H1 (cell line): ENCODE measurements around the gene TFAP2A. TPM values are rescaled to one million over a fixed set of nuclear protein-coding genes. Genes with fewer than 3 reads are reported as not detected.

Source experiments
- CTCF ChIA-PET: fragments of 300-600 bp; sonication (Branson Sonifier 250); formaldehyde crosslinking; loops from one replicate; lab custom pipeline; 2021; ENCODE audit not compliant: partially characterized antibody; lab: Charles Lee
- POLR2A ChIA-PET: fragments of 300-600 bp; sonication (Branson Sonifier 250); formaldehyde crosslinking; loops from one replicate; lab custom pipeline; 2021; ENCODE audit warnings: inconsistent platforms; ENCODE audit not compliant: partially characterized antibody; lab: Charles Lee
- DNase-seq, 2 experiments: peaks; one replicate each; pipeline versions ENCODE4 v3.0.0 to v3.0.0-alpha.2; 2010 to 2022; ENCODE audit warnings: low spot score in 2 of 2, low read depth in 1 of 2, mixed read lengths in 1 of 2
- FAIRE-seq: peaks from 2 replicates; lab custom pipeline; 2011; peaks lifted over from hg19 to GRCh38; lab: Jason Lieb, UNC
- H2AFZ ChIP-seq: 2 replicates; pipeline ENCODE4 v1.8.1; 2012; ENCODE audit warnings: low read length, inconsistent platforms
- H2AK5ac ChIP-seq: 2 replicates; pipeline ENCODE4 v1.6.1; 2013; ENCODE audit warnings: low read depth, low read length
- H2BK120ac ChIP-seq: replicated peaks from 2 replicates; pipeline ENCODE3; 2013; ENCODE audit warnings: low read depth, low read length, inconsistent platforms
- H2BK12ac ChIP-seq: 2 replicates; pipeline ENCODE4 v1.6.1; 2013; ENCODE audit warnings: low read depth, low read length
- H2BK15ac ChIP-seq: 2 replicates; pipeline ENCODE4 v1.6.1; 2013; ENCODE audit warnings: low read length
- H2BK20ac ChIP-seq: 2 replicates; pipeline ENCODE4 v1.6.1; 2013; ENCODE audit warnings: low read length
- H2BK5ac ChIP-seq: 2 replicates; pipeline ENCODE4 v1.6.1; 2013; ENCODE audit warnings: low read depth, low read length
- H3K14ac ChIP-seq: 2 replicates; pipeline ENCODE4 v1.6.1; 2013; ENCODE audit warnings: inconsistent platforms; ENCODE audit not compliant: insufficient read length
- H3K18ac ChIP-seq: 2 replicates; pipeline ENCODE4 v1.6.1; 2013; ENCODE audit warnings: low read length; ENCODE audit errors: extremely low read depth
- H3K23ac ChIP-seq: 2 replicates; pipeline ENCODE4 v1.6.1; 2013; ENCODE audit warnings: inconsistent platforms; ENCODE audit not compliant: insufficient read length
- H3K23me2 ChIP-seq: 2 replicates; pipeline ENCODE4 v1.6.1; 2013; ENCODE audit warnings: low read depth, low read length
- H3K27ac ChIP-seq: 2 replicates; pipeline ENCODE4 v1.6.1; 2011; ENCODE audit warnings: low read depth, low read length, inconsistent platforms
- H3K27me3 ChIP-seq, 4 experiments: replicated peaks in 1 of 4; 1 replicate in 1 of 4; 2 replicates in 3 of 4; pipeline versions ENCODE4 v1.6.1 to v1.8.1; 2011 to 2013; ENCODE audit warnings: low read length in 3 of 4, mild to moderate bottlenecking in 3 of 4, inconsistent platforms in 2 of 4, mixed read lengths in 2 of 4, moderate library complexity in 1 of 4; ENCODE audit not compliant: control insufficient read depth in 3 of 4, insufficient read depth in 3 of 4; ENCODE audit errors: extremely low read depth in 1 of 4
- H3K36me3 ChIP-seq, 4 experiments: 2 replicates each; pipeline versions ENCODE4 v1.6.1 to v1.8.1; 2011 to 2013; ENCODE audit warnings: mild to moderate bottlenecking in 4 of 4, low read length in 3 of 4, moderate library complexity in 2 of 4, control low read depth in 1 of 4, inconsistent platforms in 1 of 4; ENCODE audit not compliant: insufficient read depth in 4 of 4, control insufficient read depth in 2 of 4
- H3K4ac ChIP-seq: replicated peaks from 2 replicates; pipeline ENCODE3; 2013; ENCODE audit warnings: low read length, low read depth, mixed read lengths, inconsistent platforms; ENCODE audit not compliant: insufficient read length
- H3K4me1 ChIP-seq, 4 experiments: replicated peaks in 1 of 4; 1 replicate in 1 of 4; 2 replicates in 3 of 4; pipeline versions ENCODE4 v1.6.1 to v1.8.1; 2011 to 2013; ENCODE audit warnings: low read length in 3 of 4, inconsistent platforms in 2 of 4, mixed read lengths in 1 of 4; ENCODE audit not compliant: insufficient read depth in 4 of 4, control insufficient read depth in 3 of 4
- H3K4me2 ChIP-seq, 2 experiments: 2 replicates each; pipeline versions ENCODE4 v1.6.1 to v1.8.1; 2011 to 2013; ENCODE audit warnings: low read depth in 2 of 2, low read length in 2 of 2, control low read depth in 1 of 2, inconsistent platforms in 1 of 2, mild to moderate bottlenecking in 1 of 2; ENCODE audit not compliant: insufficient read depth in 1 of 2
- H3K4me3 ChIP-seq, 4 experiments: fragments of 200-600, 300-600 bp in 1 of 4; sonication (generic), shearing (Covaris generic), sonication (Bioruptor Twin) in 1 of 4; 2 replicates each; pipeline versions ENCODE4 v1.5.1 to v1.8.1; 2011 to 2016; ENCODE audit warnings: low read length in 4 of 4, low read depth in 3 of 4, control low read depth in 2 of 4, inconsistent platforms in 2 of 4, mild to moderate bottlenecking in 2 of 4, mixed read lengths in 1 of 4, moderate library complexity in 1 of 4; ENCODE audit not compliant: insufficient read depth in 2 of 4; ENCODE audit errors: extremely low read depth in 1 of 4
- H3K56ac ChIP-seq: replicated peaks from 2 replicates; pipeline ENCODE3; 2013; ENCODE audit warnings: low read depth, mild to moderate bottlenecking, mixed read lengths, low read length, inconsistent platforms; ENCODE audit not compliant: insufficient read length
- H3K79me1 ChIP-seq: 2 replicates; pipeline ENCODE4 v1.6.1; 2013; ENCODE audit warnings: low read depth, low read length, control low read depth
- H3K79me2 ChIP-seq, 2 experiments: 2 replicates each; pipeline versions ENCODE4 v1.6.1 to v1.8.1; 2012 to 2013; ENCODE audit warnings: low read length in 2 of 2, mild to moderate bottlenecking in 2 of 2, inconsistent platforms in 1 of 2; ENCODE audit not compliant: insufficient read depth in 2 of 2, control insufficient read depth in 1 of 2
- H3K9ac ChIP-seq, 4 experiments: replicated peaks in 1 of 4; 1 replicate in 1 of 4; 2 replicates in 3 of 4; pipeline versions ENCODE4 v1.6.1 to v1.8.1; 2011 to 2013; ENCODE audit warnings: low read depth in 3 of 4, low read length in 3 of 4, control low read depth in 2 of 4, mild to moderate bottlenecking in 2 of 4, moderate library complexity in 2 of 4, inconsistent platforms in 1 of 4; ENCODE audit errors: extremely low read depth in 1 of 4
- H3K9me3 ChIP-seq, 2 experiments: 2 replicates each; pipeline versions ENCODE4 v1.6.1 to v1.8.1; 2012 to 2013; ENCODE audit warnings: mild to moderate bottlenecking in 2 of 2, moderate library complexity in 2 of 2, control low read depth in 1 of 2, inconsistent platforms in 1 of 2, low read depth in 1 of 2, low read length in 1 of 2, mixed read lengths in 1 of 2; ENCODE audit not compliant: insufficient read depth in 2 of 2
- H4K20me1 ChIP-seq, 2 experiments: replicated peaks in 1 of 2; 2 replicates each; pipeline versions ENCODE3 to v1.8.1; 2011 to 2013; ENCODE audit warnings: inconsistent platforms in 2 of 2, low read length in 2 of 2, mild to moderate bottlenecking in 1 of 2; ENCODE audit not compliant: insufficient read depth in 2 of 2, control insufficient read depth in 1 of 2
- H4K5ac ChIP-seq: 2 replicates; pipeline ENCODE4 v1.6.1; 2013; ENCODE audit warnings: low read length, low read depth, mixed read lengths, inconsistent platforms; ENCODE audit not compliant: insufficient read length
- H4K8ac ChIP-seq: 2 replicates; pipeline ENCODE4 v1.8.0; 2013; ENCODE audit warnings: mild to moderate bottlenecking, moderate library complexity, low read length, inconsistent platforms; ENCODE audit not compliant: insufficient read depth; ENCODE audit errors: extremely low read depth
- H4K91ac ChIP-seq: replicated peaks from 2 replicates; pipeline ENCODE3; 2013; ENCODE audit warnings: low read length, mixed read lengths, inconsistent platforms; ENCODE audit not compliant: insufficient read length
- TAF7 ChIP-seq: optimal IDR thresholded peaks from 2 replicates; pipeline ENCODE3; 2011; ENCODE audit warnings: low read depth, mild to moderate bottlenecking, inconsistent platforms, low read length, moderate library complexity, borderline replicate concordance
- WGBS, 2 experiments: shearing (Covaris generic) in 1 of 2; methylation state at CpG; one replicate each; pipeline versions ENCODE4 v1.1.6 to v1.1.7; 2013 to 2015; ENCODE audit warnings: low lambda C conversion rate in 2 of 2, mixed read lengths in 2 of 2, inconsistent platforms in 1 of 2, low coverage in 1 of 2, missing lambda C conversion rate in 1 of 2; ENCODE audit not compliant: insufficient replicate concordance in 2 of 2, insufficient coverage in 1 of 2, insufficient read length in 1 of 2; ENCODE audit errors: extremely low coverage in 1 of 2, missing lambda C conversion rate in 1 of 2; 5-methylcytosine and 5-hydroxymethylcytosine counted together
- polyA plus RNA-seq, 7 experiments: library from polyadenylated mRNA; depleted of rRNA in 3 of 7; stranded (reverse) in 5 of 7; unstranded in 2 of 7; fragments of >200 nt in 5 of 7; fragments of 200-250 nt in 2 of 7; gene quantifications; 1 replicate in 5 of 7; 2 replicates in 1 of 7; 4 replicates in 1 of 7; pipeline versions ENCODE4 v1.2.1 to v1.2.3, GENCODE V29; 2011 to 2013; ENCODE audit warnings: missing spikeins in 2 of 7, mixed read lengths in 2 of 7
- total RNA-seq: library from RNA; stranded (reverse); fragmentation: NEBNext Ultra II Directional; extraction: Animal tissue kit (Norgen Biotek cat#: 25700); gene quantifications from 2 replicates; pipeline ENCODE4 v1.2.1, GENCODE V29; 2021

The TFAP2A gene
- total and polyA plus RNA-seq, 2 of the 8 experiments (the other 6 are each of a cell fraction or from before 2014, with no cell fraction given): 0.23 TPM; not detected in 1

GRCh38 chr6:10396785-10397184 is 18.1 kb downstream of the TFAP2A start:
- H4K8ac ChIP-seq: no peak overlapping the region
- H2BK120ac ChIP-seq: no peak overlapping the region
- no peak for DNase-seq
- no peak overlapping the region for H3K18ac ChIP-seq
- no peaks in the 10 kb centered on the region; a peak in 1 of 8 replicates for H3K36me3 ChIP-seq
- no peak overlapping the region for H2BK5ac ChIP-seq
- 29% methylated on average over 3 of the region's 3 CpGs; no CpG with 5 or more reads in 1 of the 2 experiments for WGBS, 2 experiments
- H3K27ac ChIP-seq: no peak overlapping the region
- H3K4me2 ChIP-seq: no peak overlapping the region; a peak in 1 of 4 replicates
- H4K91ac ChIP-seq: no peak overlapping the region
- no peak overlapping the region for H2BK12ac ChIP-seq
- H2BK15ac ChIP-seq: no peak overlapping the region
- no peak overlapping the region for H3K23ac ChIP-seq
- H3K23me2 ChIP-seq: no peaks in the 10 kb centered on the region; the same call in 1 of the 2 replicates
- no peak for FAIRE-seq
- no peak overlapping the region for H3K9ac ChIP-seq
- no peak overlapping the region for H2AFZ ChIP-seq
- no peak overlapping the region for H2BK20ac ChIP-seq
- no peaks in the 10 kb centered on the region for H3K9me3 ChIP-seq
- no peak overlapping the region for H4K5ac ChIP-seq
- POLR2A ChIA-PET: interaction anchor here (1.0 to 1.9 kb wide), 2 partner anchors 17 to 19 kb away, joined by 5 to 6 read pairs; partner anchors contain the start of gene TFAP2A
- H3K56ac ChIP-seq: no peak overlapping the region
- H3K27me3 ChIP-seq: peaks cover 72 to 95% (median 86%) of the 10 kb centered on the region in 4 experiments
- H3K4me3 ChIP-seq: no peak overlapping the region
- H4K20me1 ChIP-seq: peaks cover 0 to 5% of the 10 kb centered on the region in 2 experiments
- H3K14ac ChIP-seq: no peak overlapping the region
- TF ChIP-seq TAF7: no peak
- H3K79me2 ChIP-seq: no peaks in the 10 kb centered on the region
- peaks cover 8 to 17% (median 14%) of the 10 kb centered on the region in 4 experiments for H3K4me1 ChIP-seq
- no peaks in the 10 kb centered on the region for H3K79me1 ChIP-seq
- CTCF ChIA-PET: interaction anchor here (1.6 kb wide), 1 partner anchor 17 kb away, joined by 4 read pairs; no protein-coding TSS in a partner anchor
- H3K4ac ChIP-seq: no peak overlapping the region
- no peak overlapping the region for H2AK5ac ChIP-seq
